Transverse colon (tissue), 4 donors: ENCODE data around the gene IZUMO1R. TPM values are rescaled to one million over a fixed set of nuclear protein-coding genes. Genes with fewer than 3 reads are reported as not detected.

ENCODE experiments used
- DNase-seq: peaks from one replicate; pipeline ENCODE4 v3.0.0-alpha.2; 2019
- H3K27ac ChIP-seq, 4 donors: fragments of 200-600 bp; sonication (generic); 2 replicates each; pipeline ENCODE4 v1.5.1; 2016 to 2018; ENCODE audit warnings: inconsistent platforms in 4 of 4
- H3K27me3 ChIP-seq: fragments of 200-600 bp; sonication (generic); 2 replicates; pipeline ENCODE4 v1.5.1; 2017; ENCODE audit warnings: inconsistent platforms
- H3K36me3 ChIP-seq, 4 donors: fragments of 200-600 bp; sonication (generic); 2 replicates each; pipeline ENCODE4 v1.5.1; 2017 to 2019; ENCODE audit warnings: inconsistent platforms in 4 of 4
- H3K4me1 ChIP-seq, 4 donors: fragments of 200-600 bp; sonication (generic); 2 replicates each; pipeline ENCODE4 v1.5.1; 2017 to 2020; ENCODE audit warnings: inconsistent platforms in 4 of 4
- H3K4me3 ChIP-seq, 4 donors: fragments of 200-600 bp; sonication (generic); 1 replicate in 1 of 4; 2 replicates in 3 of 4; pipeline versions ENCODE4 v1.5.1 to v1.6.1; 2017 to 2019; ENCODE audit warnings: inconsistent platforms in 4 of 4
- H3K9me3 ChIP-seq, 2 donors: fragments of 200-600 bp; sonication (generic); 2 replicates each; pipeline ENCODE4 v1.5.1; 2017 to 2019; ENCODE audit warnings: inconsistent platforms in 2 of 2
- EP300 ChIP-seq: sonication (generic); formaldehyde crosslinking; IDR thresholded peaks from one replicate; pipeline ENCODE4 v1.6.1; 2017; ENCODE audit warnings: antibody characterized with exemption, low read depth
- POLR2A ChIP-seq: fragments of 450-650 bp; IDR thresholded peaks from one replicate; pipeline ENCODE4 v1.6.1; 2016; ENCODE audit warnings: antibody characterized with exemption, mild to moderate bottlenecking, moderate library complexity
- POLR2AphosphoS5 ChIP-seq, 3 donors: sonication (generic); formaldehyde crosslinking; IDR thresholded peaks; one replicate each; pipeline ENCODE4 v1.6.1; 2016; ENCODE audit warnings: antibody characterized with exemption in 3 of 3
- WGBS, 2 donors: methylation state at CpG; one replicate each; pipeline ENCODE4 v1.1.5; 2018; ENCODE audit warnings: low coverage in 1 of 2; 5-methylcytosine and 5-hydroxymethylcytosine counted together
- in situ Hi-C, 4 donors: fragments of 200-750 bp; cut with MboI; loops; one replicate each; pipeline versions ENCODE4 v1.15.0 to v1.15.1; 2017; ENCODE audit warnings: low sequenced_read_pairs in 3 of 4, low pct_ligation_motif_present in 1 of 4, low pct_unique_long_range_greater_than_20kb in 1 of 4
- intact Hi-C: fragments of 100-400 bp; cut with DNase I; formaldehyde crosslinking; loops from one replicate; pipeline ENCODE4 v1.15.1; 2023; ENCODE audit warnings: low total_unique reads
- total RNA-seq, 4 donors: library from RNA; depleted of rRNA; stranded (reverse); fragments of >200 nt; gene quantifications; one replicate each; pipeline ENCODE4 v1.1.0, GENCODE V29; 2016
- TF ChIP-seq, protein P1 (sequence below), 5 experiments: fragments of 200-600 bp in 3 of 5; fragments of 450-650 bp in 2 of 5; sonication (generic) in 3 of 5; IDR thresholded peaks; 1 replicate in 2 of 5; 2 replicates in 3 of 5; pipeline ENCODE4 v1.5.1; 2016 to 2017; ENCODE audit warnings: antibody characterized with exemption in 5 of 5, inconsistent platforms in 3 of 5, mild to moderate bottlenecking in 2 of 5, moderate library complexity in 1 of 5

IZUMO1R gene
- total RNA-seq, 4 donors from 2014 or later = not detected

GRCh38 chr11:94325681-94326080 lies 21.3 kb downstream of the IZUMO1R start:
- WGBS, 2 donors = 35 to 50% methylated on average over 1 of the region's 1 CpG
- TF ChIP-seq POLR2AphosphoS5 (IDR thresholded peaks at IDR 0.05) (no peak), EP300 (no peak), POLR2A (no peak)
- TF ChIP-seq, protein P1, sequence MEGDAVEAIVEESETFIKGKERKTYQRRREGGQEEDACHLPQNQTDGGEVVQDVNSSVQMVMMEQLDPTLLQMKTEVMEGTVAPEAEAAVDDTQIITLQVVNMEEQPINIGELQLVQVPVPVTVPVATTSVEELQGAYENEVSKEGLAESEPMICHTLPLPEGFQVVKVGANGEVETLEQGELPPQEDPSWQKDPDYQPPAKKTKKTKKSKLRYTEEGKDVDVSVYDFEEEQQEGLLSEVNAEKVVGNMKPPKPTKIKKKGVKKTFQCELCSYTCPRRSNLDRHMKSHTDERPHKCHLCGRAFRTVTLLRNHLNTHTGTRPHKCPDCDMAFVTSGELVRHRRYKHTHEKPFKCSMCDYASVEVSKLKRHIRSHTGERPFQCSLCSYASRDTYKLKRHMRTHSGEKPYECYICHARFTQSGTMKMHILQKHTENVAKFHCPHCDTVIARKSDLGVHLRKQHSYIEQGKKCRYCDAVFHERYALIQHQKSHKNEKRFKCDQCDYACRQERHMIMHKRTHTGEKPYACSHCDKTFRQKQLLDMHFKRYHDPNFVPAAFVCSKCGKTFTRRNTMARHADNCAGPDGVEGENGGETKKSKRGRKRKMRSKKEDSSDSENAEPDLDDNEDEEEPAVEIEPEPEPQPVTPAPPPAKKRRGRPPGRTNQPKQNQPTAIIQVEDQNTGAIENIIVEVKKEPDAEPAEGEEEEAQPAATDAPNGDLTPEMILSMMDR (IDR thresholded peaks at IDR 0.05) = peak in 4 of 5 experiments; percentile 22 to 27 (median 26)
- Histone ChIP-seq H3K4me3 (no peak overlapping the region), H3K27ac (no peak overlapping the region), H3K36me3 (no peaks in the 10 kb centered on the region), H3K27me3 (no peaks in the 10 kb centered on the region), H3K9me3 (no peaks in the 10 kb centered on the region), H3K4me1 (no peaks in the 10 kb centered on the region)
- DNase-seq = peak; percentile 48
- in situ Hi-C loops = loop anchor here in 1 of 4 donors (10.0 kb wide), 1 partner anchor 179 kb away; no protein-coding TSS in a partner anchor
- intact Hi-C loops = no loop called here

GRCh38 chr11:94326947-94327346 lies 22.6 kb downstream of the IZUMO1R start:
- Histone ChIP-seq H3K27me3 (no peaks in the 10 kb centered on the region), H3K9me3 (no peaks in the 10 kb centered on the region), H3K4me3 (no peak overlapping the region), H3K4me1 (no peaks in the 10 kb centered on the region), H3K27ac (no peak overlapping the region), H3K36me3 (no peaks in the 10 kb centered on the region)
- WGBS, 2 donors = 29 to 52% methylated on average over 2 to 3 of the region's 3 CpGs
- in situ Hi-C loops = loop anchor here in 1 of 4 donors (10.0 kb wide), 1 partner anchor 178 kb away; no protein-coding TSS in a partner anchor
- intact Hi-C loops = no loop called here
- TF ChIP-seq, protein P1 (IDR thresholded peaks at IDR 0.05) = no peak
- TF ChIP-seq POLR2A = no peak
- TF ChIP-seq EP300 = no peak
- no peak for TF ChIP-seq POLR2AphosphoS5 (IDR thresholded peaks at IDR 0.05)
- DNase-seq = no peak

- H3K27ac ChIP-seq = no peak overlapping the region
- no peaks in the 10 kb centered on the region for H3K27me3 ChIP-seq
- no peaks in the 10 kb centered on the region for H3K9me3 ChIP-seq
- 40 to 71% methylated on average over 2 to 6 of the region's 6 CpGs for WGBS, 2 donors
- no peaks in the 10 kb centered on the region for H3K4me1 ChIP-seq
- DNase-seq = no peak
- no peaks in the 10 kb centered on the region for H3K36me3 ChIP-seq
- no peak overlapping the region for H3K4me3 ChIP-seq
- intact Hi-C loops (no loop called here), in situ Hi-C loops (loop anchor here in 1 of 4 donors (10.0 kb wide), 1 partner anchor 176 kb away; no protein-coding TSS in a partner anchor)
- TF ChIP-seq POLR2A = no peak
- TF ChIP-seq, protein P1 (IDR thresholded peaks at IDR 0.05) = no peak
- TF ChIP-seq EP300 = no peak
- no peak for TF ChIP-seq POLR2AphosphoS5 (IDR thresholded peaks at IDR 0.05)
These were observed 24.3 kb downstream of the IZUMO1R start for GRCh38 chr11:94328587-94329080.

DNA sequence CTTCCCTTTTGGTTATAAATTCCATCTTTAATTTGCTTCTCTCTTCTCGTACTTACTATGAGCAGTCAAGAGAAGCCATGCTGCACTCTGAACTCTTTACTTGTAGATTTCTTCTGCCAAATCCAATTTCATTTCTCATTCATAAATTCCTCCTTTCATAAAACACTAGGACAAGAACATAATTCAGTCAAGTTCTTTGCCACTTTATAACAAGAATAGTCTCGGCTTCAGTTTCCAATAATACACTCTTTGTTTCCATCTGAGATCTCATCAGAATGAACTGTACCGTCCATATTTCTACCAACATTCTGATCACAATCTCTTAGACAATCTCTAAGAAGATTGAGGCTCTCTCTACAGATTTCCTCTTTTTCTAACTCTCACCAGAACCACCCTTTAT lies 25.1 kb downstream of the IZUMO1R start:
- H3K4me3 ChIP-seq = no peak overlapping the region
- no peak overlapping the region for H3K27ac ChIP-seq
- H3K4me1 ChIP-seq = no peaks in the 10 kb centered on the region
- TF ChIP-seq, protein P1 (IDR thresholded peaks at IDR 0.05) = no peak
- DNase-seq = no peak
- no peaks in the 10 kb centered on the region for H3K9me3 ChIP-seq
- no peaks in the 10 kb centered on the region for H3K36me3 ChIP-seq
- in situ Hi-C loops (loop anchor here in 1 of 4 donors (10.0 kb wide), 1 partner anchor 175 kb away; no protein-coding TSS in a partner anchor), intact Hi-C loops (no loop called here)
- H3K27me3 ChIP-seq = no peaks in the 10 kb centered on the region
- 72% methylated on average over 3 of the region's 3 CpGs for WGBS, 2 donors
